ENCODE results near the gene SPAG6.

- no peak for TF ChIP-seq ZNF274 (IDR thresholded peaks at IDR 0.05; ENCODE audit: low read depth, low read length)
- TF ChIP-seq YY1 (IDR thresholded peaks at IDR 0.05; ENCODE audit: insufficient read depth, insufficient read length), result no peak
Observed at GRCh38 chr10:22317076-22317370, 28.3 kb upstream of the SPAG6 start.
